HG02840 (cell line): ENCODE data around the gene CRAT.
"Not testable (repeated sequence)": the region's sequence is repeated elsewhere in the genome, so short reads cannot be mapped to it uniquely, and the experiment has no call there.

ENCODE experiments used
- ATAC-seq: cut with Tn5 transposase; IDR thresholded peaks from one replicate; pipeline ENCODE4 v1.9.1; 2021; ENCODE audit warnings: mild to moderate bottlenecking, moderate library complexity, moderate number of reproducible peaks; ENCODE audit not compliant: unreplicated experiment, low FRiP score

CRAT gene

GRCh38 chr9:129138476-129139232 is 28.1 kb upstream of the CRAT start:
- ATAC-seq = no peak

DNA sequence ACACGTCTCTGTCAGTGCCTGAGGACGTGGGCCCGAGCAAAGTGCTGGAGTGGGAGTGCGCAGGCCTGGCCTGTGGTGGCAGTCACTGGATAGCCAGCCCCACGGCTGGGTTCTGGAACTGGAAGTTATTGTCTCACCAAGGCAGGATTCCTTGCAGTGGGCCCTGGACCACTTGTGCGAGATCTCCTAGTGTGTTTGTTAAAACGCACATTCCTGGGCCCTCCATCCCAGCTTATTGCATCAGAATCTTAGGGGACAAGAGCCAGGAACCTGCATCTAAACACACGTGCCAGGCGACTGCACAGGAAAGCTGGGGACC is 27.5 kb upstream of the CRAT start:
- ATAC-seq = no peak

GRCh38 chr9:129137292-129138143 is 26.9 kb upstream of the CRAT start:
- no peak for ATAC-seq

- ATAC-seq = no peak
Observed at GRCh38 chr9:129136446-129137035, 25.9 kb upstream of the CRAT start.

DNA sequence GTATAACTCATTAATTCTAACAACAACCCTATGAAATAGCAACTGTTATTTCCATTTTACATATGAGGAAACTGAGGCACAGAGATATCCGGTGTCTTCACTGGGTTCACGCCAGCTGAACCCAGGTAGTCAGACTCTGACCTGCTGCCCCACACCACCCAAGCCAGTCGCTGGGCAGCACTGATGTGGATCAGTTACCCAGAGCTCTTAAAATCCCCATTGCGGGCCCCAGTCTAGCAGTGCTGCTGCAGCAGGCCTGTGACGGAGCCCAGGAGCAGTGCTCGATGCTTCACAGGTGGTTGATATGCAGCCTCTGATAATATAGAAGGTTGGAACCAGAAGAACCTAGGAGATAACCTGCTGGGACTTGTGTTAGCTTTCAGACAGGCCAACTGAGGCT is 24.9 kb upstream of the CRAT start:
- no peak for ATAC-seq

- ATAC-seq = no peak
Observed at GRCh38 chr9:129133082-129133481, 22.5 kb upstream of the CRAT start.

- ATAC-seq = no peak
Observed at GRCh38 chr9:129131300-129132145, 20.9 kb upstream of the CRAT start.

- ATAC-seq = no peak
Observed at GRCh38 chr9:129130791-129131190, 20.2 kb upstream of the CRAT start.

GRCh38 chr9:129130271-129130670 is 19.7 kb upstream of the CRAT start:
- ATAC-seq = not testable (repeated sequence)

DNA sequence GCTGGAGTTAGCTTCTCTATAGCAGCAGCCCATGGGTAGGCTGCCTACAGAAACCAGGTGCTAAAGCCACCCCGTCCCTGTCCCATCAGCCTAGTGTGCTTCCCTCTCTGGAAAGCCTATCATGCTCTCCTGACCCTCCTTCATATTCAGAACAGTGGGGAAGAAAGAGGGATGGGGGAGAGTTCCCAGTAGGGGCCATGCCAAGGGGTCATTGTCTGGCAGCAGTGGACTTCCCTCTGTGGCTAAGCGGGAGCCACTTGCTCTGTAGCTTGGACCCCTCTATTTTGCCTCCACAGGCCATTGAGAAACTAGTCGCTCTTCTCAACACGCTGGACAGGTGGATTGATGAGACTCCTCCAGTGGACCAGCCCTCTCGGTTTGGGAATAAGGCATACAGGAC is 18.1 kb upstream of the CRAT start:
- ATAC-seq = no peak

GRCh38 chr9:129126749-129127618 is 16.4 kb upstream of the CRAT start:
- no peak for ATAC-seq

DNA sequence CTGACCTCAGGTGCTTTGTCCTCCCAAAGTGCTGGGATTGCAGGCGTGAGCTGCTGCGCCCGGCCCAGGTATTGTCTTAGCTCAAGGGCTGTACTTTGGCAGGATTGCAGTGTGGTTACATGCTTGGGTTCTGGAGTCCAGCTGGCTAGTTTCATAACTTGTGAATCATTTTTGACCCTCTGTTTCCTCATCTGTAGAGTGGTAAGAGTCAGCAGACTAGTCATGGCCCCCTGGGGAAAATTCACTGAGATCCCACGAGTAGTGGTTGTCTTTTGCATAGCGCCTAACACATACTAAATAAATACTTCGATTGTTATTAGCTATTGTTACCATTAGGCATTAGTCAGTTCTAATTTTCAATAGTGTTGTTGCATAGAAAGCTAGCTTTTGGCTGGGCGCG is 14.9 kb upstream of the CRAT start:
- no peak for ATAC-seq

- ATAC-seq = no peak
Observed at GRCh38 chr9:129124506-129125069, 14.0 kb upstream of the CRAT start.

- ATAC-seq = not testable (repeated sequence)
Observed at GRCh38 chr9:129122976-129123375, 12.4 kb upstream of the CRAT start.

GRCh38 chr9:129122133-129122532 is 11.5 kb upstream of the CRAT start:
- no peak for ATAC-seq

- ATAC-seq = no peak
Observed at GRCh38 chr9:129121483-129121882, 10.9 kb upstream of the CRAT start.

GRCh38 chr9:129118799-129119198 is 8.2 kb upstream of the CRAT start:
- no peak for ATAC-seq

DNA sequence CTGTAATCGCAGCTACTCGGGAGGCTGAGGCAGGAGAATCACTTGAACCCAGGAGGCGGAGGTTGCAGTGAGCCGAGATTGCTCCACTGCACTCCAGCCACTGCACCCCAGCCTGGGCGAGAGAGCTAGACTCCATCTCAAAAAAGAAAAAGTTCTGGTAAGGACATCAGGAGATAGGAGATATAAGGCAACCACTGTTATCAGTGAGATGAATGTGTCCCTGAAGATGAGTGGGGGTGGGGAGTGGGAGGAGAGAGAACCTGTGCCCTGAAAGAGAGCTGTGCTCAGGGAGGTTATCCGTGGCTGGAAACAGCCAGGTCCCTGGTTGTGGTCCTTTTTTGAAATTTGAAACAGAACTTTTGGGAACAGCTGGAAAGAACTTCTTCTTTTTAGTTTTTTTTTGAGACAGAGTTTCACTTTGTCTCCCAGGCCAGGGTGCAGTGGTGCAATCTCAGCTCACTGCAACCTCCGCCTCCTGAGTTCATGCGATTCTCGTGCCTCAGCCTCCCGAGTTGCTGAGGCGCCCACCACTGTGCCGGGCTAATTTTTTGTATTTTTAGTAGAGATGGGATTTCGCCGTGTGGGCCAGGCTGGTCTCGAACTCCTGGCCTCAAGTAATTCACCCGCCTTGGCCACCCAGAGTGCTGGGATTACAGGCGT is 3.2 kb upstream of the CRAT start:
- ATAC-seq = no peak

DNA sequence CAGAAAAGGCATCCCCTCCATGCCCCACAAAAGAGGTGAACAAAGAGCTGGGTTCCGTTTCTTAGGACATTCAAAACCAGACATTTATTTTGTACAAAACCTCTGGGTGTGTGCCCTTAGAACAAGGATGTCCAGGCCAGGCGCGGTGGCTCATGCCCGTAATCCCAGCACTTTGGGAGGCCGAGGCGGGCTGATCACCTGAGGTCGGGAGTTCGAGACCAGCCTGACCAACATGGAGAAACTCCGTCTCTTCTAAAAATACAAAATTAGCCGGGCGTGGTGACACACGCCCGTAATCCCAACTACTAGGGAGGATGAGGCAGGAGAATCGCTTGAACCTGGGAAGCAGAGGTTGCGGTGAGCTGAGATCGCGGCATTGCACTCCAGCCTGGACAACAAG is 1.9 kb upstream of the CRAT start:
- not testable (repeated sequence) for ATAC-seq
